ENCODE measurements around the gene XG.

DNA sequence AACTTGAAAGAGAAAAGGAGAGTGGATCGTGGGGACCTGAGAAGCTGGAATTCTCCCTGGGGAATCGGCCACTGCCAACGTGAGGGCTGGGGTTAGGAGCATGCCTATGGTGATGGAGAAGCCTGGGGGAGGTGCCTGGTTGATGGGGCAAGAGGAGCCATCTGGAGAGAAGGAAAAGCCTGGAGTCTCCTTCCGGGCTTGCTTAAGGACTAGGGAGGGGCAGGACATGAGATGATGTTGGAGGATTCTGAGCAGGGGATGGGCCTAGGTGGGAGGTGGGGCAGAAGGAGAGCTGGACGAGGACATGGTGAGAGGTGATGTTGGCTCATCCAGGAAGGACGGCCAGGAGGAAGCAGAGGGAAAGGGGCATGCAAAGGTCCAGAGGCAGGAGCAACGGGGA, 41.9 kb downstream of the XG start:
- no peak for TF ChIP-seq POLR2AphosphoS5 (IDR thresholded peaks at IDR 0.05; ENCODE audit: low read depth, low read length)
- no peak for TF ChIP-seq TAF1 (IDR thresholded peaks at IDR 0.05; ENCODE audit: borderline replicate concordance, low read depth, low read length)
- no peak for TF ChIP-seq POLR2A (IDR thresholded peaks at IDR 0.05; ENCODE audit: low read depth, low read length)
